ENCODE measurements around the gene TMPRSS13.

GRCh38 chr11:117950301-117950700 lies 21.1 kb upstream of the TMPRSS13 start:
- no peak for TF ChIP-seq EP300 (IDR thresholded peaks at IDR 0.05)
- no peak for TF ChIP-seq CTCF (IDR thresholded peaks at IDR 0.05)
- TF ChIP-seq POLR2A (IDR thresholded peaks at IDR 0.05) = no peak
